ENCODE measurements around the gene KLF16.

KLF16 gene

GRCh38 chr19:1871140-1871597 lies 7.8 kb upstream of the KLF16 start:
- in situ Hi-C loops (cut with MboI; ENCODE audit: low sequenced_read_pairs) = no loop called here

DNA sequence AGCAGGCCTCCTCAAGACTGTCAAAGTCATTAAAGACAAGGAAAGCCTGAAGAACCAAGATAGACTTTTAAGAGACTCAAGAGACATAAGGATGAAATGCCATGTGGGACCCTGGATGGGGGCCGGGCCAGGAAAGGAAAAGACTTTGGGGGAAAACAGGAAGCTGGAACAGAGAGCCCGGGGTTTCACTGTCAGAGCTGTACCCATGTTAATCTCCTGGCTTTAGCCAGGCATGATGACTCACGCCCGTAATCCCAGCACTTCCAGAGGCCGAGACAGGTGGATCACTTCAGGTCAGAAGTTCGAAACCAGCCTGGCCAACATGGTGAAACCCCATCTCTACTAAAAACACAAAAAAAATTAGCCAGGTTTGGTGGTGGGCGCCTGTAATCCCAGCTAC lies 5.6 kb upstream of the KLF16 start:
- in situ Hi-C loops (cut with MboI; ENCODE audit: low sequenced_read_pairs) = no loop called here

- in situ Hi-C loops (cut with MboI; ENCODE audit: low sequenced_read_pairs) = no loop called here
These were observed 4.0 kb upstream of the KLF16 start for GRCh38 chr19:1867349-1867724.

DNA sequence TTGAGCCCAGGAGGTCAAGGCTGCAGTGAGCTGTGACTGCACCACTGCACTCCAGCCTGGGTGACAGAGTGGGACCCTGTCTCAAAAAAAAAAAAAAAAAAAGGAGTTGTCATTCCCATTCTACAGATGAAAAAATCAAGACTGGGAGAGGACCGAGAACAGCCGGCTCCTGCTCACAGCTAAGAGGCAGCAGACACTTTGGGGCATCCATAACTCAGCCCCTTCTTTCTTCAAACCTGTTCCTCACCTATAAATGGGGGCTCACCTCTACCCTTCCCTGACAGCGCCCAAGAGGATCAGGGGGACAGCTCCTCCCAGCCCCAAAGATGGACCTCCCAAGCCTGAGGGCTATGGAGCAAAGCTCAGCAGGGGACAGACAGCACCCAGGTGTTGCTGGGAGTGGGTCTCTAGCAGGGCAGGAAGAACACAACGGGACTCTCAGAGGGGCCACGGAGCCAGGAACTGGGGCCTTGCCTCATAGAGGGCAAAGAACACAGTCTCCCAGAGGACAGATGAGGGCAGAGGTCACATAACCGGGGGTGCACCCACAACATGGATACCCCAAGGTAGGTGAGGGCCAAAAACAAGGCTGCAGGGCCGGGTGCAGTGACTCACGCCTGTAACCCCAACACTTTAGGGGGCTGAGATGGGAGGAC lies 3.4 kb upstream of the KLF16 start:
- in situ Hi-C loops (cut with MboI; ENCODE audit: low sequenced_read_pairs) = no loop called here

- in situ Hi-C loops (cut with MboI; ENCODE audit: low sequenced_read_pairs) = no loop called here
These were observed 2.0 kb upstream of the KLF16 start for GRCh38 chr19:1865172-1866010.

- in situ Hi-C loops (cut with MboI; ENCODE audit: low sequenced_read_pairs) = no loop called here
These were observed 1.2 kb upstream of the KLF16 start for GRCh38 chr19:1864480-1865171.

DNA sequence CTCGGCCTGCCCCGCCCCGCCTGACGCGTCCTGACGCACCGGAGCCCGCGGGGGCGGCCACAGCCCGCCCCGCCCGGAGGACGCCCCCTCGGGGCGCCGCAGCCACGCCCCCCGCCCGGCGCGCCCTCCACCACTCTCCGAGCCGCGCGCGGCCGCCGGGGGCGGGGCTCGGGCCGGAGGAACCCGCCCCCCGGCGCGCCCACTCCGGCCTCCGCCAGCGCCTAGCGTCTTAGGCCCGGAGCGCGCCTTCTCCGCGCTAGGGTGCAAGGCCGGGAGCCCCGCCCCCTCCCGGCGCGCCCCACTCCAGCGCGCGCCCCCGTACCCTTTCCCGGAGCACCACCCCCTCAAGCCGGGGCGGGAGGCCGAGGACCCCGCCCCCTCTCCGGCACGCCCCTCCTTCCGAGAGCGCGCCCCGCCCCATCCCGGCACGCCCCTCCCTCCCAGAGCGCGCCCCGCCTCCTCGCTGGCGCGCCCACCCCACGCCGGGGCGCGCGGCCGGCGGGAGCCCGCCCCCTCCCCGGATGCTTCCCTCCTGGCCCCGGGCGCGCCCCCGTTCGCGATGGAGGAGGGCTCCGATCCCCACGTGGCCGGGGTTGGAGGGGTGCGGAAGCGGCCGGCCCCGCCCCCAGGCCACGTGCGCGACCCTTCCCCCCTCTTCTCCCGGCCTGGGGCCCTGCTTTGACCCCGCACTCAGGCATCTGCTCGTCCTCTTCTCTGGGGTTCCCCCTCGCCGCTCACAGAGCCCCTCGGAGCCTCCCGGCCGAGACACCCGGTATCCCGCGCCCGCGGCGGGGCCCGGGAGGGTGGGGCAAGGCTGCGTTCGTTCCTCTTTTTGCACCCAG lies 480 bp upstream of the KLF16 start:
- in situ Hi-C loops (cut with MboI; ENCODE audit: low sequenced_read_pairs) = no loop called here

DNA sequence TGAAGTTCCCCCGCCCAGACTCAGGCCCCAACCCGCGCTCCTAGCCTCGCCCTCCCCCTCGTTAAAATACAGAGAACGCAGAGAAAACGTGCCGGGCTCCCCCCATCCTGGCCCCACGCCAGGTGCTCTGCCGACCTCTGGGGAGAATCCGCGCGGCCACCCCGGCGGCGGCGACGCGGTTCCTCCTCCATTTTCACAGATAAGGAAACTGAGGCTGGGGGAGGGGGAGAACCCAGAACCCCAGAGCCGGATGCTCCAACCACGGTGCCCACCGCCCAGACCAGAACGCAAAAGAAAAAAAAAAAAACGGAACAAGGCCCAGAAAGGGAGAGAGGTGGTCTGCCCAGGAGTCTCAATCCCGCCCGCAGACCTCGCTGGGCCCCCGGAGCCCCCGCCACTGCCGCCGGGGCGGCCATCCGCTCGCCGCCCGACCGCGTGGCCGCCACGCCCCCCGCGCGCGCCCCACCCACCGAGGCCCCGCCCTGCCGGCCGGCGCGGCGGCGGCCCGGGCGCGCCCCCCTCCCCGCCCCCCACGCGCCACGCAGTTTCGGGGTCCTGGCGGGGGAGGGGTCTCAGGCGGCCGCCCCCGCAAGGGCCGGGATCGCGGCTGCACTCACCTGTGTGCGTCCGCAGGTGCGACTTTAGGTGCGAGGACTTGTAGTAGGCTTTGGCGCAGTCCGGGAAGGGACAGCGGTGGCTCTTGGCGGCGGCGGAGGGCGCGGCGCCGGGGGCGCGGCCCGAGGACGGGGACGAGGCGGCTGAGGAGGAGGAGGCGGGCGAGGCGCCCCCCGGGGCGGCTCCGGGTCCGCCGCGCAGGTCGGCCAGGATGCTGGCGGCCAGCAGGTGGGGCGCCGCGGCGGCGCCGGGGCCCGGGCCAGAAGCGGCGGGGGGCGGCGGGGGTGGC lies 703 bp downstream of the KLF16 start:
- in situ Hi-C loops (cut with MboI; ENCODE audit: low sequenced_read_pairs) = no loop called here

- in situ Hi-C loops (cut with MboI; ENCODE audit: low sequenced_read_pairs) = no loop called here
These were observed 1.3 kb downstream of the KLF16 start for GRCh38 chr19:1862068-1862423.

- in situ Hi-C loops (cut with MboI; ENCODE audit: low sequenced_read_pairs) = no loop called here
These were observed 1.8 kb downstream of the KLF16 start for GRCh38 chr19:1861599-1862031.

GRCh38 chr19:1860821-1861598 lies 2.4 kb downstream of the KLF16 start:
- in situ Hi-C loops (cut with MboI; ENCODE audit: low sequenced_read_pairs) = no loop called here

GRCh38 chr19:1860042-1860775 lies 3.2 kb downstream of the KLF16 start:
- in situ Hi-C loops (cut with MboI; ENCODE audit: low sequenced_read_pairs) = no loop called here

DNA sequence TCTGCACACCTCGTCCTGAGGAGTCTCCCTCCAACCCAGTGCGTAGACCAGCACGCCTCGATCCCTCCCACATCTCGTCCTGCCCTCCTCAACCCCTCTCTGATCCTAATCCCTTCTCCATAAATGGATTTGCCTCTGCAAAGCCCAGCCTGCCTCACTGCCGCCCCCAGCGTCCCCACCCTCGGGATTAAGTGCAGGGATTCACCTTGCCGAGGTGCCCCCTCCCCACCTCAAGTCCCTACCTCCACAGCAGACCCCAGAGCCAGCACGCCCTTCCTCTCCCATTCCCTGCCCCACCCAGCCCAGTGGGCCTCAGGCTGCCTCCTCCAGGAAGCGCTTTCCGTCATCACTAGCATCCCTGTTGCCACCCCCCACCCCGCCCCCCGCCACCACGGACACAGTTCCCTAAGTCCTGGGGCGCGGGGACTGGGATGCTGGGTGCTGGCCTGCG lies 4.0 kb downstream of the KLF16 start:
- in situ Hi-C loops (cut with MboI; ENCODE audit: low sequenced_read_pairs) = no loop called here

DNA sequence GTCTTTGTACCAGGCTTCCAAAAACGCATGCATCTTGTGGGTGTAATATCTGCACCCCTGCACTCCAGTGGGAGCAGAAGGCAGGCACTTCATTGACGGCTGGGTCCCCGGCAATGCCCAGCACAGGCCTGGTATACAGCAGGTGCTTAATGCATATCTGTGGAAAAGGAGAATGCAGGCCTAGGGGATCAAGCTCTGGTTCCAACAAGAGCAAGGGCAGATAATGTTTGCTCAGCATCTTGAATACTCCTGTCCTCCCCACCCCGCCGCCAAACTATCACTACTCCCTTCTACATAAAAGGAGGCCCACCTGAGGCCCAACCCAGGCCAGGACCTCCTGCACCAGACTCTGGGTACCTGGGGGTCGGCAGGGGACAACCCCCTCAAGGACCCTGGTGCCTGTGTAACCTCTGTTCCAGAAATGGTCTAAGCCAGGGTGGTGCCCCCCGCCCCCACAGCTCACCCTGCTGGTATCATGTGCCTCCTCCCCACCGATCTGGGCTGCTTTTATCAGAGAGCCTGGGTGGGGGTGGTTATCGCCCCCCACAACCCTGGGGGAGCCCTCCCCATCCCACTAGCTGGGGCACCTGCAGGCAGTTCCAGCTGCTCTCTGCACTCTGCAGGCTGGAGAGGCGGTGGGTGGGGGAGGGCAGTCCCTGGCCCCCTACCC lies 4.8 kb downstream of the KLF16 start:
- in situ Hi-C loops (cut with MboI; ENCODE audit: low sequenced_read_pairs) = no loop called here

- in situ Hi-C loops (cut with MboI; ENCODE audit: low sequenced_read_pairs) = no loop called here
These were observed 5.6 kb downstream of the KLF16 start for GRCh38 chr19:1857648-1858326.

DNA sequence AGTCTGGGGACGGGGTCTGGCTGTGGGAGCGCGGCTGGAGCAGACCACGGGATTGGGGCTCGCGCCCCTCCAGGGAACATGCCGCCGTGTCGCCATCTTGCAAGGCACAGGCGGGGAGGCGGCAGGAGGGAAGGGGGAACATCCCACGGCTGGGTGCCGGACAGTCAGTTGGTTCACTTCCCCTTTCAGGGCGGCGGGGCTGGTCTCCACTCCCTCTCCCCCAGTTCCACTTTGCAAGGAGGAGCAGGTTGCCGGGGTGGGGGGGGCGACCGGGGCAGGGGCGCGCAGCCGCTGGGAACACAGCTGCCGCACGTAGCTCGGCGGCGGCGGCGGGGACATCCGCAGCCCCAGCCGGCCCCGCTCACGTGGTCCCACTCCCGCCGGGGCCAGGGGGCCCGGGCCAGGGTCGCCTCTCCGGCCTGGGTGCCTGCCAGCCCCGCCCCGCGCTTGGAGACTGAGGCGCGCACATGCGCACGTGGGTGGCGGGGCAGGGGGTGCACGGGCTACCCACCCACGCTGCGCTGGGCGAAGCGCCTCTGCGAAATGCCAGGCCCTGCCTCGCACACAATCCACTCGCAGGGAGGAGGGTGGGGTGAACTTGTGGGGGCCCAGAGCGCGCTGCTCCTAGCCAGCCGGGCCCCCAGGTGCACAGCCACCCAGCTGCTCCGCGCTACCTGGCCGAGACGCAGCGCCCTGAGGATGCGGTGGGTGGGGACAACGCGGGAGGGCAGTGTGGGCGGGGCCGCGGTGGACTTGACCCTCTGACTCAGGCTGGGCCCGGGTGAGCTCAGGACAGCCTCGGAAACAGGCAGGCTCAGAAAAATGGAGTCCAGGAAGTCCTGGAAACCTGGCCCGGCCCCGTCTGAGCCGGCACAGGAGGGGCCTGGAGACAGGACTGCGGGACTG lies 6.4 kb downstream of the KLF16 start:
- in situ Hi-C loops (cut with MboI; ENCODE audit: low sequenced_read_pairs) = no loop called here

Data from hTERT RPE-1 (cell line).